Measurements from ENCODE around the gene TSC2.

The TSC2 gene

DNA sequence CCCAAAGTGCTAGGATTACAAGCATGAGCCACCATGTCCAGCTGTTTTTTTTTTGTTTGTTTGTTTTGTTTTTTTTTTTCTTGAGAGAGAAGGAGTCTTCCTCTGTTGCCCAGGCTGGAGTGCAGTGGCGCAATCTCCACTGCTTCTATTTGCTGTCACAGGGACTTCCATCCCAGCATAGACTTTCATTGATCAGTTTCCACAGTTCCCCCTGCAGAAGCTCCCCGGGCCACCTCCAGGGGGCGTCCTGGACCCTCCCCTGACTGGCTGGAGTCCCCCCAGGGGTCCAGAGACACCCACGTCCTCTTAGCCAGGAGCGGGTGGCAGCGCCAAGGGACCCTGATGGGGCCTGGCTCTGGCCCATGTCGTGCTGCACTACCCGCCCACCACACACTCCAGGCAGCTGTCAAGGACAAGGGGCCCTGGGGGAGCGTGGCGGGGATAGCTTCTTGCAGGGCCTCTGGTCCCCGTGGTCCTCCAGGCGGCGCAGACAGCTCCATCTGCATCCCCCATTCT, 31.3 kb upstream of the TSC2 start:
- DNase-seq (ENCODE audit: low read depth, low spot score), result no peak
- ChIA-PET CTCF (interaction anchor here (1.1 to 2.2 kb wide), 8 partner anchors 9 to 138 kb away, joined by 3 to 10 read pairs (median 4); partner anchors contain the start of genes NHERF2 and TRAF7), POLR2A (interaction anchor here (0.9 kb wide), 1 partner anchor 139 kb away, joined by 3 read pairs; the partner anchor contains the start of gene TRAF7)
- H3K4me3 ChIP-seq (ENCODE audit: low read depth, low read length), result no peak overlapping the region
- TF ChIP-seq, protein P1, sequence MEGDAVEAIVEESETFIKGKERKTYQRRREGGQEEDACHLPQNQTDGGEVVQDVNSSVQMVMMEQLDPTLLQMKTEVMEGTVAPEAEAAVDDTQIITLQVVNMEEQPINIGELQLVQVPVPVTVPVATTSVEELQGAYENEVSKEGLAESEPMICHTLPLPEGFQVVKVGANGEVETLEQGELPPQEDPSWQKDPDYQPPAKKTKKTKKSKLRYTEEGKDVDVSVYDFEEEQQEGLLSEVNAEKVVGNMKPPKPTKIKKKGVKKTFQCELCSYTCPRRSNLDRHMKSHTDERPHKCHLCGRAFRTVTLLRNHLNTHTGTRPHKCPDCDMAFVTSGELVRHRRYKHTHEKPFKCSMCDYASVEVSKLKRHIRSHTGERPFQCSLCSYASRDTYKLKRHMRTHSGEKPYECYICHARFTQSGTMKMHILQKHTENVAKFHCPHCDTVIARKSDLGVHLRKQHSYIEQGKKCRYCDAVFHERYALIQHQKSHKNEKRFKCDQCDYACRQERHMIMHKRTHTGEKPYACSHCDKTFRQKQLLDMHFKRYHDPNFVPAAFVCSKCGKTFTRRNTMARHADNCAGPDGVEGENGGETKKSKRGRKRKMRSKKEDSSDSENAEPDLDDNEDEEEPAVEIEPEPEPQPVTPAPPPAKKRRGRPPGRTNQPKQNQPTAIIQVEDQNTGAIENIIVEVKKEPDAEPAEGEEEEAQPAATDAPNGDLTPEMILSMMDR (IDR thresholded peaks at IDR 0.05; ENCODE audit: insufficient read depth, low read length, missing control alignments), result peak; percentile 50

DNA sequence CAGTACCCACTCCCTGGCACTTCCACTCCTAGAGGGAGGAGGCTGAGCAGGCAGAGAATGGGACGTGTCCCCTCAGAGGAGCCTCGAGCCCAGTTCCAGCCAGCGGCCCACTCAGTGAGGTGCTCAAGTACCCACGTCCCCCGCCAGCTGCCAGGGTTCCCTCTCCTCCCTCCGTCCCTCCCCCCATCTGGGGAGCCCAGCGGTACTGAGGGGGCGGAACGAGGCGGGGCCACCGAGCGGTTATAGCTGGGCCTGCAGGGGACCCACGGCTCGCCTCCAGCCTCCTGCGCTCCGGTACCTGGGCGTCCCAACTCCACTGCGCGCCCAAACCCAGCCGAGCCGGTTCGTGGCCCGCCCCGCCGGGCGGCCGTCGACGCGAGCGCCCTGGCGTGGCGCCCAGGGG, 28.3 kb upstream of the TSC2 start, which contains the start of gene NPW:
Gene NPW, plus strand, starts transcription at position 268 of the 403 bp plus-strand sequence.
- ChIA-PET POLR2A (no interaction called here), CTCF (interaction anchor here (2.0 to 8.2 kb wide), 2 partner anchors 37 to 124 kb away, joined by 6 to 135 read pairs; partner anchors contain the start of gene RAB26)
- TF ChIP-seq, protein P1 (IDR thresholded peaks at IDR 0.05; ENCODE audit: insufficient read depth, low read length, missing control alignments), result no peak
- no peak for DNase-seq (ENCODE audit: low read depth, low spot score)
- peak within 1 kb of the TSS; percentile 8 for H3K4me3 ChIP-seq (ENCODE audit: low read depth, low read length)

DNA sequence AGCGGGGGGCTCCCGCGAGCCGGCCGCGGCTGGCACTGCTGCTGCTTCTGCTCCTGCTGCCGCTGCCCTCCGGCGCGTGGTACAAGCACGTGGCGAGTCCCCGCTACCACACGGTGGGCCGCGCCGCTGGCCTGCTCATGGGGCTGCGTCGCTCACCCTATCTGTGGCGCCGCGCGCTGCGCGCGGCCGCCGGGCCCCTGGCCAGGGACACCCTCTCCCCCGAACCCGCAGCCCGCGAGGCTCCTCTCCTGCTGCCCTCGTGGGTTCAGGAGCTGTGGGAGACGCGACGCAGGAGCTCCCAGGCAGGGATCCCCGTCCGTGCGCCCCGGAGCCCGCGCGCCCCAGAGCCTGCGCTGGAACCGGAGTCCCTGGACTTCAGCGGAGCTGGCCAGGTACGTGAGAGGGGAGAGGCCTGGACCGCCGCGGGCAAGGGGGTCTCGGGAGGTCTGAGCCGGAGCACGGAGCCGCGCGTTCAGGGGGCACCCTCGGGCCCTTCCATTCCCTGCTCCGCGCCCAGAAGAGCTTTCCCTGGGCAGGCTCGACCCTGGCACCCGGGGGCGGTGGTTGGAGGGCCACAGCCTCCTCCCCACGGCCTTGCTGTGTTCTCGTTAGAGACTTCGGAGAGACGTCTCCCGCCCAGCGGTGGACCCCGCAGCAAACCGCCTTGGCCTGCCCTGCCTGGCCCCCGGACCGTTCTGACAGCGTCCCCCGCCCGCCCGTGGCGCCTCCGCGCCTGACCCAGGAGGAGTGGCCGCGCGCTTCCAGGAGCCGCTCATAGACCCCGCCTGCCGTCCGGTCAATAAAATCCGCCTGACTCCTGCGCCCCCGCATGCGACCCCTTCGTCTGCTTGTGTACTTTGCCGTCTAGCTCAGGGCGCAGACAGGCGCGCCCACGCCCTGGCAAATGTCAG, 27.6 kb upstream of the TSC2 start:
- H3K4me3 ChIP-seq (ENCODE audit: low read depth, low read length), result peak overlapping the region; percentile 8
- DNase-seq (ENCODE audit: low read depth, low spot score), result no peak
- POLR2A ChIA-PET, result no interaction called here
- CTCF ChIA-PET, result interaction anchor here (1.2 to 8.2 kb wide), 3 partner anchors 15 to 124 kb away, joined by 3 to 135 read pairs (median 6); partner anchors contain the start of gene RAB26
- TF ChIP-seq, protein P1 (IDR thresholded peaks at IDR 0.05; ENCODE audit: insufficient read depth, low read length, missing control alignments), result no peak

DNA sequence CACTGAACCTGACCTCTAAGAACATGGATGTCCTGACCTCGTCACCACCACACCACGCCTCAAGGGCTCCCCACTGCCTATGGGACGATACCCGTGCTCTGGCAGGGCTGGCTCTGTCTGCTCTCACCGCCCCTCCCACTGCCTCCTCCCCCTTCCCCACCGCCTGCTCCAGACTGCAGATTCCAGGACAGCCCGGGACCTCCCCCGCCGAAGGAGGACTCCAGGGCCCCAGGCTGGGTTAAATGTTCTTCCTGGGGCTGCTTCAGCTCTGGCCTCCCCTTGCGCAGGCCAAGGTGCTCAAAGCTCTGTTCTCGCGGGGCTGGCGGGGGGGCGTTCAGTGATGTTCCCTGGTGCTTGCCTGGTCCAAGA, 25.1 kb upstream of the TSC2 start:
- CTCF ChIA-PET, result interaction anchor here (0.6 to 8.2 kb wide), 29 partner anchors 10 to 132 kb away, joined by 3 to 135 read pairs (median 5); partner anchors contain the start of genes NTHL1, PKD1, RAB26 and TSC2
- peak overlapping the region; percentile 46 for H3K4me3 ChIP-seq (ENCODE audit: low read depth, low read length)
- POLR2A ChIA-PET, result interaction anchor here (0.6 to 1.2 kb wide), 4 partner anchors 13 to 133 kb away, joined by 3 to 6 read pairs (median 4); partner anchors contain the start of genes NTHL1, TRAF7 and TSC2
- no peak for DNase-seq (ENCODE audit: low read depth, low spot score)
- TF ChIP-seq, protein P1 (IDR thresholded peaks at IDR 0.05; ENCODE audit: insufficient read depth, low read length, missing control alignments), result no peak

DNA sequence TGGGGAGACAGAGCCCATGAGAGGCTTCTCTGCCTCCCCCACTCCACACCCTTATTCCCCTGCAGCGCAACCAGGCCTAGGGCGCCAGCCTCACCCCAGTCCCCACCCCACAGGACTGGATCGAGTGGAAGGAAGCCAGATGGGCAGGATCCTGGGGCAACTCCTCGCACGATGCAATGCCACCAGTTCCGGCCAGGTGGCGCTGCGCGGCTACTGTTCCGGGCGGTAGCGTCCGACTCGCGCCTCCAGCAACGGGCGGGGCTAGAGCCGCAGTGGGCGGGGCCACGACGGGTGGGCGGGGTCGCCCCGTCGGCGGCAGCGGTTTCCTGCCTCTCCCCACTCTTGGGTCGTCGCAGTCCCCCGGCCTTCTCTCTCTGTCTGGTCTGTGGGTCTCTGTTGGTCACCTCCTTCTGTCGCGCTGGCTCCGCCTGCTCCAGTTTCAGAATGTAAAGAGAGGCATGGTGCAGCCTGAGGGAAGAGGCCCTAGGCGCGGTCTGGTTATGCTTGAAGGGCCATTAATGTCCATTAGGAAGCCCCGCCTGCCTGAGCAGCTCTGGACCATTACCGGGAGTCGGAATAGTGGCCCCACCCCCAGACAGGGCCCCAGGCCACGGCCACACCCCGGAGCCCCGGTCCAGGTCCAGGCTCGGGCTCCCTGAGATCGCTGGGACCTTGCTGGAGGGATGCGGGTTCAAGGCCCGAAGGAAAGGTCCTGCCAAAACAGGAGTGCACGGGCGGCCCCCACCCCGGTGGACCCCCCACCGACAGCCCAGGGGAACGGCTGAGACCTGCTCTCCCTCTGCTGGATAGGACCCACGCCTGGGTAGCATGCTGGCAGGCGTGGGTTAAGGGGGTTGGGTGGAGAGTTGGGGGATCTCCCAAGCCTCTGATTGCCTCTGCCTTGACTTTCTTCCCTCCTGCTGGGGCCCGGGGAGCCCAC, 24.4 kb upstream of the TSC2 start:
- H3K4me3 ChIP-seq (ENCODE audit: low read depth, low read length), result peak overlapping the region; percentile 46
- ChIA-PET CTCF (interaction anchor here (0.6 to 8.2 kb wide), 30 partner anchors 9 to 157 kb away, joined by 3 to 135 read pairs (median 5); partner anchors contain the start of genes NTHL1, PKD1, RAB26 and TSC2), POLR2A (interaction anchor here (0.6 to 1.2 kb wide), 5 partner anchors 9 to 132 kb away, joined by 3 to 6 read pairs (median 4); partner anchors contain the start of genes NTHL1, TRAF7 and TSC2)
- DNase-seq (ENCODE audit: low read depth, low spot score), result no peak
- TF ChIP-seq, protein P1 (IDR thresholded peaks at IDR 0.05; ENCODE audit: insufficient read depth, low read length, missing control alignments), result peak; percentile 98
